SK-N-SH (cell line): ENCODE measurements around the gene MRM2. TPM values are rescaled to one million over a fixed set of nuclear protein-coding genes. Genes with fewer than 3 reads are reported as not detected.

Experiments
- CTCF ChIA-PET: fragments of 300-600, 350-600 bp; formaldehyde crosslinking; extraction: SDS; loops from one replicate; lab custom pipeline; 2021; lab: Yijun Ruan, JAX
- POLR2A ChIA-PET: fragments of 350-600 bp; sonication (Branson Sonifier 250); formaldehyde crosslinking; extraction: SDS; loops from one replicate; lab custom pipeline; 2020; ENCODE audit warnings: antibody characterized with exemption, inconsistent platforms; lab: Yijun Ruan, JAX
- DNase-seq: peaks from one replicate; pipeline ENCODE4 v3.0.0; 2012
- H2AFZ ChIP-seq: fragments of 200-600 bp; sonication (generic); 2 replicates; pipeline ENCODE4 v1.8.1; 2016; ENCODE audit warnings: antibody characterized with exemption, mild to moderate bottlenecking, low read depth
- H3F3A ChIP-seq: fragments of 200-600 bp; sonication (generic); replicated peaks from 2 replicates; pipeline ENCODE3; 2016; ENCODE audit warnings: antibody characterized with exemption, mild to moderate bottlenecking; ENCODE audit not compliant: insufficient read depth
- H3K27ac ChIP-seq, 2 experiments: fragments of 200-500 bp in 1 of 2; fragments of 200-600 bp in 1 of 2; sonication (Bioruptor generic) in 1 of 2; sonication (generic), shearing (Covaris generic) in 1 of 2; 2 replicates each; pipeline versions ENCODE4 v1.5.1 to v1.6.1; 2014 to 2016; ENCODE audit warnings: low read depth in 2 of 2, inconsistent platforms in 1 of 2, low read length in 1 of 2, mild to moderate bottlenecking in 1 of 2, mixed read lengths in 1 of 2
- H3K27me3 ChIP-seq: fragments of 200-600 bp; sonication (generic), shearing (Covaris generic); 2 replicates; pipeline ENCODE4 v1.6.1; 2016; ENCODE audit warnings: mixed run types; ENCODE audit not compliant: insufficient read depth
- H3K36me3 ChIP-seq, 2 experiments: fragments of 200-500 bp in 1 of 2; fragments of 200-600 bp in 1 of 2; sonication (Bioruptor generic) in 1 of 2; sonication (generic) in 1 of 2; replicated peaks in 1 of 2; 2 replicates each; pipeline versions ENCODE3 to v1.5.1; 2014 to 2016; ENCODE audit warnings: low read length in 1 of 2, mild to moderate bottlenecking in 1 of 2; ENCODE audit not compliant: insufficient read depth in 2 of 2, control insufficient read depth in 1 of 2
- H3K4me1 ChIP-seq, 2 experiments: fragments of 200-500 bp in 1 of 2; fragments of 200-600 bp in 1 of 2; sonication (Bioruptor generic) in 1 of 2; sonication (generic), shearing (Covaris generic) in 1 of 2; 2 replicates each; pipeline versions ENCODE4 v1.5.1 to v1.6.1; 2014 to 2016; ENCODE audit warnings: low read depth in 1 of 2, low read length in 1 of 2, mixed run types in 1 of 2; ENCODE audit not compliant: insufficient read depth in 2 of 2, control insufficient read depth in 1 of 2
- H3K4me2 ChIP-seq: fragments of 200-600 bp; sonication (generic), shearing (Covaris generic); 2 replicates; pipeline ENCODE4 v1.6.1; 2017; ENCODE audit warnings: mixed run types
- H3K4me3 ChIP-seq, 2 experiments: fragments of 200-500 bp in 1 of 2; fragments of 200-600 bp in 1 of 2; sonication (Bioruptor generic) in 1 of 2; sonication (generic), shearing (Covaris generic) in 1 of 2; 2 replicates each; pipeline versions ENCODE4 v1.5.1 to v1.8.1; 2014 to 2016; ENCODE audit warnings: low read depth in 2 of 2, inconsistent platforms in 1 of 2, low read length in 1 of 2, mild to moderate bottlenecking in 1 of 2, mixed read lengths in 1 of 2, moderate library complexity in 1 of 2
- H3K79me2 ChIP-seq: fragments of 200-600 bp; sonication (generic); 2 replicates; pipeline ENCODE4 v1.8.1; 2017; ENCODE audit warnings: mild to moderate bottlenecking; ENCODE audit not compliant: insufficient read depth
- H3K9ac ChIP-seq: fragments of 200-600 bp; sonication (generic); 2 replicates; pipeline ENCODE4 v1.6.1; 2017; ENCODE audit warnings: mixed run types
- H3K9me2 ChIP-seq: fragments of 200-600 bp; sonication (generic); 2 replicates; pipeline ENCODE4 v1.6.1; 2017; ENCODE audit warnings: mixed run types
- H3K9me3 ChIP-seq: fragments of 200-600 bp; sonication (generic); 2 replicates; pipeline ENCODE4 v1.6.1; 2017; ENCODE audit warnings: mixed run types, mild to moderate bottlenecking, moderate library complexity
- H4K20me1 ChIP-seq: fragments of 200-600 bp; sonication (generic); 2 replicates; pipeline ENCODE4 v1.6.1; 2017; ENCODE audit warnings: mild to moderate bottlenecking, mixed run types; ENCODE audit not compliant: insufficient read depth
- EZH2phosphoT487 ChIP-seq: fragments of 200-600 bp; sonication (generic); IDR thresholded peaks from 2 replicates; pipeline ENCODE4 v1.6.1; 2017; ENCODE audit warnings: low read depth, mixed run types, mild to moderate bottlenecking, antibody characterized with exemption, moderate library complexity, borderline replicate concordance
- GABPA ChIP-seq: IDR thresholded peaks from 2 replicates; pipeline ENCODE4 v1.4.0; 2012; ENCODE audit warnings: low read depth, mild to moderate bottlenecking
- GATA2 ChIP-seq: sonication (generic); formaldehyde crosslinking; IDR thresholded peaks from 2 replicates; pipeline ENCODE4 v1.5.0; 2020; ENCODE audit warnings: mild to moderate bottlenecking, missing genetic modification reagents
- JUND ChIP-seq: IDR thresholded peaks from 2 replicates; pipeline ENCODE4 v1.4.0; 2012
- MAX ChIP-seq: IDR thresholded peaks from 2 replicates; pipeline ENCODE4 v1.4.0; 2012; ENCODE audit warnings: low read depth
- MXI1 ChIP-seq: IDR thresholded peaks from 2 replicates; pipeline ENCODE4 v1.6.1; 2012; ENCODE audit warnings: mild to moderate bottlenecking, low read depth, low read length, improper control_type of control experiment
- NFIC ChIP-seq: IDR thresholded peaks from 2 replicates; pipeline ENCODE4 v1.4.0; 2012; ENCODE audit warnings: borderline replicate concordance
- NRF1 ChIP-seq: IDR thresholded peaks from 2 replicates; pipeline ENCODE4 v1.6.1; 2012; ENCODE audit warnings: low read depth, mild to moderate bottlenecking, low read length
- SIN3A ChIP-seq: IDR thresholded peaks from 2 replicates; pipeline ENCODE4 v1.6.1; 2012; ENCODE audit warnings: low read depth, mild to moderate bottlenecking, low read length, moderate library complexity, borderline replicate concordance
- TAF1 ChIP-seq: IDR thresholded peaks from 2 replicates; pipeline ENCODE4 v1.6.1; 2012; ENCODE audit warnings: low read depth, mild to moderate bottlenecking, low read length, moderate library complexity, borderline replicate concordance
- TEAD4 ChIP-seq: IDR thresholded peaks from 2 replicates; pipeline ENCODE4 v1.4.0; 2012; ENCODE audit warnings: mild to moderate bottlenecking, borderline replicate concordance; ENCODE audit not compliant: insufficient read depth
- YY1 ChIP-seq: IDR thresholded peaks from 2 replicates; pipeline ENCODE4 v1.4.0; 2012; ENCODE audit warnings: low read depth, mild to moderate bottlenecking
- WGBS: methylation state at CpG from one replicate; pipeline ENCODE4 v1.1.6; 2017; ENCODE audit warnings: low lambda C conversion rate; 5-methylcytosine and 5-hydroxymethylcytosine counted together
- polyA plus RNA-seq, 3 experiments: library from polyadenylated mRNA; depleted of rRNA; stranded (reverse); fragments of >200 nt; gene quantifications; 2 replicates each; pipeline ENCODE4 v1.2.3, GENCODE V29; 2012
- TF ChIP-seq, protein P1 (sequence below): fragments of 150-350 bp; IDR thresholded peaks from 2 replicates; pipeline ENCODE4 v1.6.1; 2016; ENCODE audit warnings: mild to moderate bottlenecking, low read depth, low read length
- TF ChIP-seq, protein P2 (sequence below): IDR thresholded peaks from 2 replicates; pipeline ENCODE4 v1.6.1; 2012; ENCODE audit warnings: mild to moderate bottlenecking, low read depth, low read length, moderate library complexity

The MRM2 gene
- polyA plus RNA-seq, 1 of the 3 experiments (the other 2 are of a cell fraction) = 30.7 TPM

DNA sequence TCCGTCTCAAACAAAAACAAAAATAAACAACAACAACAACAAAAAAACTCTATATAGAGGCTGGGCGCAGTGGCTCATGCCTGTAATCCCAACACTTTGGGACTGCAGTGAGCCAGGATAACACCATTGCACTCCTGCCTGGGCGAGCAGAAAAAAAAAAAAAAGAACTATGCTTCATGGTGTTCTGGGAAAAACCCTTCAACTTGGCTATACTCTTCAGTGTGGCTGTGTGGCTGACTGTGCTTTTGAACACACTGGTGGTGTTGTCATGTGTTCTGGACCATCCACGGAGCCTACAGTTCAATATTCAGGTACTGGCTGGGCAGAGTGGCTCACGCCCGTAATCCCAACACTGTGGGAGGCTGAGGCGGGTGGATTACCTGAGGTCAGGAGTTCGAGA, 45.7 kb upstream of the MRM2 start:
- Histone ChIP-seq H3F3A (no peaks in the 10 kb centered on the region), H3K9me2 (no peaks in the 10 kb centered on the region), H2AFZ (no peak overlapping the region), H3K36me3 (no peaks in the 10 kb centered on the region), H3K27me3 (no peaks in the 10 kb centered on the region), H3K9ac (no peak overlapping the region), H4K20me1 (0 out of 2 replicates have a peak, but pooled peaks cover 5% of the 10 kb centered on the region), H3K4me1 (no peaks in the 10 kb centered on the region), H3K27ac (no peak overlapping the region), H3K4me3 (no peak overlapping the region), H3K79me2 (peaks cover 10% of the 10 kb centered on the region; the same call in 1 of the 2 replicates), H3K9me3 (no peaks in the 10 kb centered on the region), H3K4me2 (no peak overlapping the region)
- CTCF ChIA-PET = no interaction called here
- WGBS = 92% methylated on average over 8 of the region's 8 CpGs
- DNase-seq = no peak
- no peak for TF ChIP-seq GATA2 (CRISPR knock-in tag)
- TF ChIP-seq, protein P1, sequence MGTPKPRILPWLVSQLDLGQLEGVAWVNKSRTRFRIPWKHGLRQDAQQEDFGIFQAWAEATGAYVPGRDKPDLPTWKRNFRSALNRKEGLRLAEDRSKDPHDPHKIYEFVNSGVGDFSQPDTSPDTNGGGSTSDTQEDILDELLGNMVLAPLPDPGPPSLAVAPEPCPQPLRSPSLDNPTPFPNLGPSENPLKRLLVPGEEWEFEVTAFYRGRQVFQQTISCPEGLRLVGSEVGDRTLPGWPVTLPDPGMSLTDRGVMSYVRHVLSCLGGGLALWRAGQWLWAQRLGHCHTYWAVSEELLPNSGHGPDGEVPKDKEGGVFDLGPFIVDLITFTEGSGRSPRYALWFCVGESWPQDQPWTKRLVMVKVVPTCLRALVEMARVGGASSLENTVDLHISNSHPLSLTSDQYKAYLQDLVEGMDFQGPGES = no peak
- TF ChIP-seq YY1 = no peak
- no peak for TF ChIP-seq TAF1
- no peak for TF ChIP-seq NFIC
- POLR2A ChIA-PET = no interaction called here

DNA sequence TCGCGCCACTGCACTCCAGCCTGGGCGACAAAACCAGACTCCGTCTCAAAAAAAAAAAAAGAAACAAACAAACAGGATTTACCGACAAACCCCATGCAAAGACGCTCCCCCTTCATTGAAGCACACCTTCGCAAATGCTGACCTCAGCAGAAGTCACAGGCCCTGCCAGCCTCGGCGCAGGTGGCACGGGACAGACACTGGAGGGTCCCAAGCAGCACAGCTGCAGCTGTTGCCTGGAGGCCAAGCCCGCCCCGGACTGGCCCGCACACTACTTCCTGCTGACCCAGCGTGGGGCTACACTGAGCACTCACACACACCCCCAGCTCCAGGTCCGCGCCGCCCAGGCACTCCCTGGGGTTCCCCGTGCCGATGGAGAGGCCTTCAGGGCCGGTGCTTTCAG, 41.1 kb upstream of the MRM2 start:
- TF ChIP-seq MXI1 (no peak), NRF1 (no peak), EZH2phosphoT487 (no peak), NFIC (no peak), SIN3A (no peak), YY1 (no peak), TEAD4 (no peak), JUND (no peak), GABPA (no peak), TAF1 (no peak), MAX (no peak)
- TF ChIP-seq, protein P1 = no peak
- TF ChIP-seq, protein P2, sequence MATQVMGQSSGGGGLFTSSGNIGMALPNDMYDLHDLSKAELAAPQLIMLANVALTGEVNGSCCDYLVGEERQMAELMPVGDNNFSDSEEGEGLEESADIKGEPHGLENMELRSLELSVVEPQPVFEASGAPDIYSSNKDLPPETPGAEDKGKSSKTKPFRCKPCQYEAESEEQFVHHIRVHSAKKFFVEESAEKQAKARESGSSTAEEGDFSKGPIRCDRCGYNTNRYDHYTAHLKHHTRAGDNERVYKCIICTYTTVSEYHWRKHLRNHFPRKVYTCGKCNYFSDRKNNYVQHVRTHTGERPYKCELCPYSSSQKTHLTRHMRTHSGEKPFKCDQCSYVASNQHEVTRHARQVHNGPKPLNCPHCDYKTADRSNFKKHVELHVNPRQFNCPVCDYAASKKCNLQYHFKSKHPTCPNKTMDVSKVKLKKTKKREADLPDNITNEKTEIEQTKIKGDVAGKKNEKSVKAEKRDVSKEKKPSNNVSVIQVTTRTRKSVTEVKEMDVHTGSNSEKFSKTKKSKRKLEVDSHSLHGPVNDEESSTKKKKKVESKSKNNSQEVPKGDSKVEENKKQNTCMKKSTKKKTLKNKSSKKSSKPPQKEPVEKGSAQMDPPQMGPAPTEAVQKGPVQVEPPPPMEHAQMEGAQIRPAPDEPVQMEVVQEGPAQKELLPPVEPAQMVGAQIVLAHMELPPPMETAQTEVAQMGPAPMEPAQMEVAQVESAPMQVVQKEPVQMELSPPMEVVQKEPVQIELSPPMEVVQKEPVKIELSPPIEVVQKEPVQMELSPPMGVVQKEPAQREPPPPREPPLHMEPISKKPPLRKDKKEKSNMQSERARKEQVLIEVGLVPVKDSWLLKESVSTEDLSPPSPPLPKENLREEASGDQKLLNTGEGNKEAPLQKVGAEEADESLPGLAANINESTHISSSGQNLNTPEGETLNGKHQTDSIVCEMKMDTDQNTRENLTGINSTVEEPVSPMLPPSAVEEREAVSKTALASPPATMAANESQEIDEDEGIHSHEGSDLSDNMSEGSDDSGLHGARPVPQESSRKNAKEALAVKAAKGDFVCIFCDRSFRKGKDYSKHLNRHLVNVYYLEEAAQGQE = no peak
- TF ChIP-seq, all 33 proteins: peak for 0
- WGBS = 93% methylated on average over 10 of the region's 20 CpGs
- Histone ChIP-seq H3K27ac (no peak overlapping the region), H3K4me2 (no peak overlapping the region), H3K27me3 (no peaks in the 10 kb centered on the region), H4K20me1 (0 out of 2 replicates have a peak, but pooled peaks cover 5% of the 10 kb centered on the region), H3K36me3 (no peaks in the 10 kb centered on the region), H3K4me1 (peaks cover 0 to 13% of the 10 kb centered on the region in 2 experiments; a peak in 1 of 4 replicates), H3K9me3 (no peaks in the 10 kb centered on the region), H3F3A (no peaks in the 10 kb centered on the region), H2AFZ (no peak overlapping the region), H3K4me3 (no peak overlapping the region), H3K9me2 (no peaks in the 10 kb centered on the region), H3K9ac (no peak overlapping the region), H3K79me2 (peaks cover 11% of the 10 kb centered on the region; the same call in 1 of the 2 replicates)
- DNase-seq = no peak
- CTCF ChIA-PET = no interaction called here
- POLR2A ChIA-PET = no interaction called here
